Skeletal muscle tissue (tissue), 4 donors: ENCODE results near the gene PLEKHD1. TPM values are rescaled to one million over a fixed set of nuclear protein-coding genes. Genes with fewer than 3 reads are reported as not detected.

Experiments
- H3K27ac ChIP-seq: one replicate; pipeline ENCODE4 v1.7.0; 2013; ENCODE audit warnings: mild to moderate bottlenecking, low read depth, low read length, inconsistent platforms
- H3K27me3 ChIP-seq, 3 donors: one replicate each; pipeline ENCODE4 v1.7.0; 2013; ENCODE audit warnings: low read length in 3 of 3; ENCODE audit not compliant: control insufficient read depth in 3 of 3, insufficient read depth in 3 of 3
- H3K36me3 ChIP-seq, 3 donors: one replicate each; pipeline ENCODE4 v1.7.0; 2013; ENCODE audit warnings: low read length in 3 of 3; ENCODE audit not compliant: control insufficient read depth in 3 of 3, insufficient read depth in 3 of 3
- H3K4me1 ChIP-seq, 3 donors: one replicate each; pipeline ENCODE4 v1.7.0; 2013; ENCODE audit warnings: low read length in 3 of 3, mild to moderate bottlenecking in 3 of 3; ENCODE audit not compliant: control insufficient read depth in 3 of 3, insufficient read depth in 3 of 3
- H3K4me3 ChIP-seq, 3 donors: one replicate each; pipeline ENCODE4 v1.7.0; 2013; ENCODE audit warnings: low read length in 3 of 3
- H3K9ac ChIP-seq, 3 donors: one replicate each; pipeline ENCODE4 v1.7.0; 2013; ENCODE audit warnings: low read length in 3 of 3, mild to moderate bottlenecking in 3 of 3, moderate library complexity in 2 of 3, low read depth in 1 of 3
- H3K9me3 ChIP-seq, 3 donors: one replicate each; pipeline ENCODE4 v1.7.0; 2013; ENCODE audit warnings: low read length in 3 of 3; ENCODE audit not compliant: control insufficient read depth in 3 of 3
- total RNA-seq: library from RNA; depleted of rRNA; stranded (reverse); fragments of >200 nt; gene quantifications from one replicate; pipeline ENCODE4 v1.2.3, GENCODE V29; 2014
- donor health status: Osteomylitis.

PLEKHD1 gene
- total RNA-seq, 1 donor from 2014 or later: under 0.01 TPM

- Histone ChIP-seq H3K27me3 (peaks cover 4 to 8% (median 5%) of the 10 kb centered on the region in 3 donors), H3K9ac (no peak overlapping the region), H3K9me3 (no peaks in the 10 kb centered on the region), H3K36me3 (no peaks in the 10 kb centered on the region), H3K4me3 (no peak overlapping the region), H3K27ac (no peak overlapping the region), H3K4me1 (no peaks in the 10 kb centered on the region)
These were observed 43.6 kb downstream of the PLEKHD1 start for GRCh38 chr14:69528143-69528542.

GRCh38 chr14:69528930-69529329, 44.4 kb downstream of the PLEKHD1 start:
- H3K36me3 ChIP-seq: no peaks in the 10 kb centered on the region
- no peaks in the 10 kb centered on the region for H3K9me3 ChIP-seq
- H3K9ac ChIP-seq: no peak overlapping the region
- H3K4me1 ChIP-seq: no peaks in the 10 kb centered on the region
- no peak overlapping the region for H3K27ac ChIP-seq
- H3K4me3 ChIP-seq: no peak overlapping the region
- peaks cover 5 to 11% (median 6%) of the 10 kb centered on the region in 3 donors for H3K27me3 ChIP-seq

GRCh38 chr14:69529563-69529962, 45.0 kb downstream of the PLEKHD1 start:
- Histone ChIP-seq H3K4me1 (no peaks in the 10 kb centered on the region), H3K36me3 (no peaks in the 10 kb centered on the region), H3K9me3 (no peaks in the 10 kb centered on the region), H3K4me3 (no peak overlapping the region), H3K27ac (no peak overlapping the region), H3K27me3 (peaks cover 5 to 11% (median 6%) of the 10 kb centered on the region in 3 donors), H3K9ac (no peak overlapping the region)

- Histone ChIP-seq H3K9ac (no peak overlapping the region), H3K9me3 (no peaks in the 10 kb centered on the region), H3K36me3 (no peaks in the 10 kb centered on the region), H3K27ac (no peak overlapping the region), H3K4me3 (no peak overlapping the region), H3K4me1 (no peaks in the 10 kb centered on the region), H3K27me3 (peaks cover 5 to 11% (median 6%) of the 10 kb centered on the region in 3 donors)
These were observed 45.6 kb downstream of the PLEKHD1 start for GRCh38 chr14:69530095-69530494.

GRCh38 chr14:69531135-69531534, 46.6 kb downstream of the PLEKHD1 start:
- Histone ChIP-seq H3K9ac (no peak overlapping the region), H3K27me3 (peaks cover 5 to 11% (median 6%) of the 10 kb centered on the region in 3 donors), H3K36me3 (no peaks in the 10 kb centered on the region), H3K4me3 (no peak overlapping the region), H3K9me3 (no peaks in the 10 kb centered on the region), H3K27ac (no peak overlapping the region), H3K4me1 (no peaks in the 10 kb centered on the region)

- Histone ChIP-seq H3K9me3 (no peaks in the 10 kb centered on the region), H3K9ac (no peak overlapping the region), H3K27ac (no peak overlapping the region), H3K4me3 (no peak overlapping the region), H3K4me1 (no peaks in the 10 kb centered on the region), H3K27me3 (peaks cover 2 to 7% (median 6%) of the 10 kb centered on the region in 3 donors), H3K36me3 (no peaks in the 10 kb centered on the region)
These were observed 48.2 kb downstream of the PLEKHD1 start for GRCh38 chr14:69532561-69533340.

- peaks cover 3 to 7% (median 6%) of the 10 kb centered on the region in 3 donors for H3K27me3 ChIP-seq
- no peak overlapping the region for H3K4me3 ChIP-seq
- H3K4me1 ChIP-seq: peaks cover 0 to 4% (median 0%) of the 10 kb centered on the region in 3 donors
- no peak overlapping the region for H3K9ac ChIP-seq
- no peaks in the 10 kb centered on the region for H3K9me3 ChIP-seq
- no peaks in the 10 kb centered on the region for H3K36me3 ChIP-seq
- no peak overlapping the region for H3K27ac ChIP-seq
These were observed 50.8 kb downstream of the PLEKHD1 start for GRCh38 chr14:69535230-69535848.

- Histone ChIP-seq H3K4me3 (no peak overlapping the region), H3K9me3 (no peaks in the 10 kb centered on the region), H3K27me3 (peaks cover 3 to 6% (median 6%) of the 10 kb centered on the region in 3 donors), H3K27ac (no peak overlapping the region), H3K36me3 (no peaks in the 10 kb centered on the region), H3K9ac (no peak overlapping the region), H3K4me1 (peaks cover 0 to 4% (median 0%) of the 10 kb centered on the region in 3 donors)
These were observed 52.4 kb downstream of the PLEKHD1 start for GRCh38 chr14:69536971-69537370.

GRCh38 chr14:69537900-69538299, 53.4 kb downstream of the PLEKHD1 start:
- Histone ChIP-seq H3K27me3 (peaks cover 3 to 7% (median 5%) of the 10 kb centered on the region in 3 donors), H3K27ac (no peak overlapping the region), H3K36me3 (no peaks in the 10 kb centered on the region), H3K9me3 (no peaks in the 10 kb centered on the region), H3K4me3 (no peak overlapping the region), H3K9ac (no peak overlapping the region), H3K4me1 (peaks cover 0 to 4% (median 0%) of the 10 kb centered on the region in 3 donors)

- Histone ChIP-seq H3K36me3 (no peaks in the 10 kb centered on the region), H3K4me1 (peaks cover 0 to 4% (median 0%) of the 10 kb centered on the region in 3 donors), H3K27ac (no peak overlapping the region), H3K9me3 (no peaks in the 10 kb centered on the region), H3K27me3 (peaks cover 0 to 3% (median 3%) of the 10 kb centered on the region in 3 donors), H3K4me3 (no peak overlapping the region), H3K9ac (no peak overlapping the region)
These were observed 54.2 kb downstream of the PLEKHD1 start for GRCh38 chr14:69538766-69539165.
